Motor neuron (in vitro differentiated cells): Measurements from ENCODE around the gene CRACR2A. TPM values are rescaled to one million over a fixed set of nuclear protein-coding genes. Genes with fewer than 3 reads are reported as not detected.

Experiments
- ATAC-seq, 8 experiments: fragments of 200-7000 bp; cut with Tn5 transposase; replicated peaks in 6 of 8; 2 replicates each; pipeline ENCODE4 v1.8.0; 2021; ENCODE audit warnings: mild to moderate bottlenecking in 8 of 8, moderate library complexity in 8 of 8
- H3K27ac ChIP-seq, 2 donors: fragments of 250-450 bp; sonication (Bioruptor Pico); 2 replicates each; pipeline ENCODE4 v1.9.0; 2021; ENCODE audit warnings: antibody characterized with exemption in 2 of 2, mild to moderate bottlenecking in 2 of 2, moderate library complexity in 1 of 2
- H3K4me1 ChIP-seq, 2 donors: fragments of 250-450 bp; sonication (Bioruptor Pico); replicated peaks in 1 of 2; 2 replicates each; pipeline ENCODE4 v1.6.1; 2021; ENCODE audit warnings: antibody characterized with exemption in 2 of 2, mild to moderate bottlenecking in 2 of 2, moderate library complexity in 1 of 2
- H3K4me3 ChIP-seq, 5 donors: fragments of 250-450 bp; sonication (Bioruptor Pico); 2 replicates each; pipeline ENCODE4 v1.9.0; 2021; ENCODE audit warnings: antibody characterized with exemption in 5 of 5, mild to moderate bottlenecking in 5 of 5, moderate library complexity in 4 of 5
- WGBS, 10 experiments: fragments of 450-650 bp; shearing (Covaris generic); methylation state at CpG; one replicate each; pipeline ENCODE4 v1.0.0; 2022; 5-methylcytosine and 5-hydroxymethylcytosine counted together
- in situ Hi-C, 9 experiments: fragments of 400-800 bp; cut with MboI; loops; one replicate each; pipeline ENCODE4 v1.15.0; 2021; ENCODE audit warnings: low sequenced_read_pairs in 9 of 9, low pct_unique_long_range_greater_than_20kb in 2 of 9; ENCODE audit not compliant: unreplicated experiment in 9 of 9
- total RNA-seq, 8 experiments: library from RNA; unstranded; fragments of 300-600 nt; gene quantifications; 2 replicates each; pipeline versions ENCODE4 v1.2.3 to v1.2.4, GENCODE V29; 2022

The CRACR2A gene
- total RNA-seq, 8 experiments from 2014 or later: 0.11 to 12.5 (median 1.2) TPM

DNA sequence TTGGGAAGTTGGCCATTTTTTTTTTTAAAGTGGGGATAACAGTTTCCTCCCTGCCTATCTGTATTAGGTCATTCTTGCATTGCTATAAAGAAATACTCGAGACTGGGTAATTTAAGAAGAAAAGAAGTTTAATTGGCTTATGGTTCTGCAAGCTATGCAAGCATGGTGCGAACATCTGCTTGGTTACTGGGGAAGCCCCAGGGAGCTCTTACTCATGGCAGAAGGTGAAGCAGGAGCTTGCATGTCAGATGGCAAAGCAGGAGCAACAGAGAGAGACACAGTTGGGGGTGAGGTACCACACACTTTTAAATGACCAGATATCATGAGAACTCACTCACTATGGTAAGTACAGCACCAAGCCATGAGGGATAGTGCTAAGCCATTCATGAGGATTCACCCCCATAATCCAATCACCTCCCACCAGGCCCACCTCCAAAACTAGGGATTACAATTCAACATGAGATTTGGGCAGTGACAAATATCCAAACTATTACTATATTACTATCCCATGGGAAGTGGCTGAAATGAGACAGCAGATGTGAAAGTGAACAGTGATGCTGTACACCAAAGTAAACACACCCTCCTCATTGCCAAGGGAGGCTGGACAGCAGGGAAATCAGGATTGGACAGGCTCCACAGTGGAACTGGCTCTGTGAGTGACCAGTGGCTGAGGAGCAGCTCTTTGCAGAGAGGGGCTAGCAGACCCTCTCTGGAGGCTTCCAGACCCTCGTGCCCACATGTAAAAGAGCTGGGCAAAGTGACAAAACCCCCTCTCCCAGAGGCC, 40.5 kb downstream of the CRACR2A start:
- Histone ChIP-seq H3K4me1 (peaks cover 0 to 10% of the 10 kb centered on the region in 2 donors), H3K4me3 (no peak overlapping the region), H3K27ac (no peak overlapping the region)
- WGBS, 10 experiments: 27 to 100% (median 72%) methylated on average over 1 to 3 of the region's 3 CpGs; no CpG with 5 or more reads in 4 of the 10 experiments
- in situ Hi-C loops: no loop called here
- peak in 6 of 8 experiments; percentile 21 to 82 (median 57) for ATAC-seq

DNA sequence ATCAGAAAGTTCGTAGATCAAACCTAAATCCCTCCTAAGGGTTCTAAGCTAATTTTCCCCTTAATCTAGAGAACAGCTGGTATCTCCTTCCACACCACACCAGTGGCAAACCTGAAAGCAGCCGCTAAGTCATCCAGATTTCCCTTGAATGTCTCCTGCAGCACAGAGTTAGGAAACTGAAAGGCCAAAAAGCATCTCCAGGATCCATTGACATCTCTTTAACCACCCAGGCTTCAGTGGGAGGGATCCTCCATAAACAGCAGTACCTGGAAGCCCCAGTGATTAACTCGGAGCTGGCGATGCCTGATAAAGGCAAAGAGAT, 47.6 kb downstream of the CRACR2A start:
- ATAC-seq: no peak
- Histone ChIP-seq H3K27ac (no peak overlapping the region), H3K4me1 (no peaks in the 10 kb centered on the region), H3K4me3 (no peak overlapping the region)
- in situ Hi-C loops: no loop called here
- WGBS, 10 experiments: 38 to 100% (median 83%) methylated on average over 1 to 4 of the region's 4 CpGs; no CpG with 5 or more reads in 3 of the 10 experiments

DNA sequence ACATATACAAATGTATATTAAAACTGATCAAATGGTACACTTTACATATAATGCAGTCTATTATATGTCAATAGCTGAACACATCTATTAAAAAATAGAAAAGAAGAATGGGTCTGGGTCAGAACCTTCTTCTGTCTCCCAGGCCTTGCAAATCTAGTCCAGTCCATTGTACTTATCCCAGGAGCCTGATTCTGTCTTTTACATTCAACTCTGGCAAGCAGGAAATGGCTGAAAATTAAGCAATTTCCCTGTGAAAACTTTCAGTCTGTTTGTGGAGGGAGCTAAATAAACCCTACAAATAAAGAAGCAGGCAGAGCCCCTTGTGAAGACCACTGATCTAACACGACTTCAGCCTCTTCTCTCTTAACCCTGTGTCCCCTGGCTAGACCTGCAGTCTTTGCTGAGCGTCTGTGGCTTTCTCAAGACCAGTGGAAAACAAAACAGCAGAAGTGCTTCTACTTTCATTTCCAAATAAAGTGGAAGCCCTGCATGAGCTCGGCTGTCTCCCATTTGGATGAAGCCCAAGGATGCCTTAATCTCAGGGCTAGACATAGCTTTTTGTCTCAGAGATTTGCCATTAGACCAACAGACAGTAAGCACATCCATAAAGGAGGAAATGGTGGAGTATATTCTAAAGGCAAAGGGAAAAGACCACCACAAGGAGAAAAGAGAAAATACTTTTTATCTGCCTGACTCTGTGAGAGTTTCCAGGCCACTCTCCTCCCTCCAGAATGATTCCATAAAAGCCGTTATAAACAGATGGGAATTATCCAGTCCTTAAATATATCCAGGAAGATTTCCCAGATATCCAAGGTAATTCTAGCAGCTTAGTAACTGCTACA, 48.2 kb downstream of the CRACR2A start:
- WGBS, 10 experiments: 36 to 94% (median 59%) methylated on average over 1 to 4 of the region's 4 CpGs; no CpG with 5 or more reads in 1 of the 10 experiments
- no peak overlapping the region for H3K4me3 ChIP-seq
- H3K4me1 ChIP-seq: no peaks in the 10 kb centered on the region
- in situ Hi-C loops: no loop called here
- ATAC-seq: peak in 2 of 8 experiments; percentile 32 to 48
- no peak overlapping the region for H3K27ac ChIP-seq

DNA sequence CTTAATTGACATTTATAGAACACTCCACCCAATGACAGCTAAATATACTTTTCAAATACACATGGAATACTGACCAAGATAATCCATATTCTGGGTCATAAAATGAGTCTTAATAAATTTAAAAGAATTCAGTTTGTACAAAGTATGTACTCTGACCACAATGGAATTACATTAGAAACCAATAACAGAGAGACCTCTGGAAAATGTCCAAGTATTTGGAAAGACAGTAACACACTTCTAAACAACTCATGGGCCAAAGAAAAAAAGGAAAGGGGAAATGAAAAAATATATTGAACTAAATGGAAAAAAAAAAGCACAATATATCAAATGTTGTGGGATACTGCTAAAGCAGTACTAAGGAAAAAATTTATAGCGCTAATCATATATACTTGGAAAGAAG, 52.0 kb downstream of the CRACR2A start:
- H3K4me1 ChIP-seq: peaks cover 8 to 11% of the 10 kb centered on the region in 2 donors
- ATAC-seq: no peak
- no peak overlapping the region for H3K4me3 ChIP-seq
- 62 to 100% (median 98%) methylated on average over 1 of the region's 1 CpG for WGBS, 10 experiments
- H3K27ac ChIP-seq: no peak overlapping the region
- in situ Hi-C loops: no loop called here

DNA sequence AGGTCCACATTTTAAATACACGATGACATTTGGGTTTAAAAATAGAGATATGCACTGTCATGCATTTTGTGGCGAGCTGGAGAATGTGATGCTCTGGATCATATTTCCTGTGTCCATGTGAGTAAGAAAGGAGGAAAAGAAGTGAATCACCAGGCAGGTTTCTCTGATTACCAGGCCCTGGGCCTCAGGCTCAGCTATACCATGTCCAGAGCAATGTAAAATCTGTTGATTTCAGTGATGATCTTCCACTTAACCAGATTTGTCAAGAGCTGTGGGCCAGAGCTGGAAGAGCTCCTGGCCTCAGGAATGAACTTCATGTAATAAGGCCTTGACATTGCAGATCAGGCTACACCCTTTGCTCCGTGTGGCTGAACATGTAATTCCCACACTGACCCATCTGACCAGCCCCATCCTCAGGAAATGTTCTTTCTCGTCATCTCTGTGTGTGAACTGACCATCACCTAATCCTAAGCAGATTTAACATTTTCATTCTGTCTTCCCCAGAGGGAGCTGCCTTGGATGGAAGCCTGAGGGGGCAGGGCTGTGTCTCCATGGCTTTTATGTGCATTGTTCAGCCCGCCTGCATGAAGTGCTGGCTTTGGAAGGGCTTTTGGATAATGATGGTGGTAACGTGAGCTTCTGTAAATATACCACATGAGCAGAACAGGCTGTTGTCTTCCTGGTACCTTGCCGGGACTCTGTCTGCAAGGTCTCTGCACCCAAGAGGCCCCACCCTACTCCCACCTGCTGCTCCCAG, 54.5 kb downstream of the CRACR2A start:
- Histone ChIP-seq H3K4me1 (peaks cover 8 to 11% of the 10 kb centered on the region in 2 donors), H3K4me3 (no peak overlapping the region), H3K27ac (no peak overlapping the region)
- in situ Hi-C loops: no loop called here
- 0 to 82% (median 57%) methylated on average over 1 to 5 of the region's 7 CpGs; no CpG with 5 or more reads in 3 of the 10 experiments for WGBS, 10 experiments
- ATAC-seq: peak; percentile 60 to 97 (median 80)

DNA sequence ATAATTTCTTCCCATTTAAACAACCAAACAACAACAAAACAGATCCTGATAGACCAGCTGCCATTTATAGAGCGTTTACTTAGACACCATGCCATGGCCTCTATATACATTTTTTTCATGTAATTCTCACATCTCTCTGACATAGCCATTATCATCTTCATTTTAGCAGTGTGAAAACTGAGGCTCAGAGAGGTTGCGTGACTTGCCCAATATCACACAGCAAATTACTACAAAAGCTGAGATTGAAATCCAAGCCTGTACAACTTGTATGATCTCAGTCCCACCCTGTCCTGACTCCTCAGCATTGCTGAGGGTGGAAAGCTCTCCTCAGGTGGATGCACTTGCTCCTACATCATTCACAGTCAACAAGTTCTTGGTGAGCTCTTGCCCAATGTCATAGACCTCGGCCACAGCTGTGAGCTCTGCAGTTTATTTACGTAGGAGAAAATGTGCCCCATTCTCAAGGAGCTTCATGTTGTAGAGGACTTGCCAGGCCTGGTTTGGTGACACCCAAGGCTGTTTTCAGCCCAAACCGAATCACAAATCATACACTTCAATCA, 55.5 kb downstream of the CRACR2A start:
- WGBS, 10 experiments: 83 to 100% (median 96%) methylated on average over 1 to 4 of the region's 5 CpGs; no CpG with 5 or more reads in 1 of the 10 experiments
- Histone ChIP-seq H3K4me3 (no peak overlapping the region), H3K4me1 (peaks cover 8 to 11% of the 10 kb centered on the region in 2 donors), H3K27ac (no peak overlapping the region)
- in situ Hi-C loops: no loop called here
- ATAC-seq: no peak

DNA sequence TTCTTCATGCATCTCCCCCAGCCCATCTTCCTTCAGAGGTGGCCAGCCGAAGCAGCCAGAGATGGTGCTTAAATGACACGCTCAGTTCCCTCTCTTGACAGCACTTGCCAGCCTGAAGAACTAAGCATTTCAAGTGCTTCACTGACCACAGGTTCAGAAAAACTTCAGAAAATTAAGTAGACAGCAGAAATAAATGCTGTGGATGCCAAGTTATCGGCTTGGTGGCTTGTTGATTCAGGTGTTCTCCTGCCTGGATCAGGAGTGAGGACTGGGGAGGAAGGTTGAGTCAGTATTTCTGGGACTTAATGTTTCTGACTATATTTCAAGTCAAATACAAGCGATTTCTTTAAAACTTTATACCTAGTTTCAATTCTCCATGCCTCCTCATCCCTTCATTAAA, 58.2 kb downstream of the CRACR2A start:
- H3K4me1 ChIP-seq: peaks cover 8 to 11% of the 10 kb centered on the region in 2 donors
- in situ Hi-C loops: no loop called here
- ATAC-seq: no peak
- H3K27ac ChIP-seq: no peak overlapping the region
- 83 to 100% (median 90%) methylated on average over 1 to 4 of the region's 4 CpGs; no CpG with 5 or more reads in 2 of the 10 experiments for whole genome bisulfite sequencing, 10 experiments
- no peak overlapping the region for H3K4me3 ChIP-seq

DNA sequence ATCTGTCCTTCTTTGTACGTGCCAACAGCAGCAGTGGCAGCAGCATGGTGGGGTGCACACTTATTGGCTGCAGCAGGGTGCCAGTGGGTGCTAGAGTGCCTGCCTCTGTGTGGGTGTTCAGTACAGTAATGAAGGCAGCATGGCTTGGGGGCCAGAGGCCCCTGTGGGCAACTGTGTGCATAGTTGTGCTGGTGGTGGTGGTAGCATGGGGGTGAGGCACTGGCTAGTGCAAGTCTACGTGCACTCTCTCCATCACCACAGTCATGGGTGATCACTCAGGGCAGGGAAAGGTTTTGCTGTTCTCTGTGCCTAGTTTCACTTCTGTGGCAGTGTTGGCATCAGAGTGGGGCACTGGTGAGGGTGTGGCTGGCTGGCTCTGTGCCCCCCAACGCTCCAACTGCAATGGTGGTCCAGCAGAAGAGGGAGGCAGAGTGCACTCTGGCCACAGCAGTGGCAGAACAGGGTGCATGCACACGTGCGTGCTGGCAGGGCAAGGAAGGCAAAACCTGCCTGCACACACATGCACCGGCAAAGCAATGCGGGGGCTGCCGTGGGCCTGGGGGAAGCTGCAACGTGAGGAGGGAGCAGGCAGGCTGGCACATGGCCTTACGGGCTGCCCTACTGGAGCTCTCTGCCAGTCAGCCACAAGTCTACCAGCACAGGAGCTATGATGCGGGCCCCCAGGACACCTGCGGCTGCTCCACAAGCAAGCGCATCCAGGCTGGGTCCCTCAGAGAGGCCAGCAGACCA, 60.1 kb downstream of the CRACR2A start:
- Histone ChIP-seq H3K4me1 (no peaks in the 10 kb centered on the region), H3K27ac (no peak overlapping the region), H3K4me3 (no peak overlapping the region)
- 77 to 100% (median 90%) methylated on average over 1 to 9 of the region's 13 CpGs; no CpG with 5 or more reads in 5 of the 10 experiments for WGBS, 10 experiments
- in situ Hi-C loops: no loop called here
- no peak for ATAC-seq

DNA sequence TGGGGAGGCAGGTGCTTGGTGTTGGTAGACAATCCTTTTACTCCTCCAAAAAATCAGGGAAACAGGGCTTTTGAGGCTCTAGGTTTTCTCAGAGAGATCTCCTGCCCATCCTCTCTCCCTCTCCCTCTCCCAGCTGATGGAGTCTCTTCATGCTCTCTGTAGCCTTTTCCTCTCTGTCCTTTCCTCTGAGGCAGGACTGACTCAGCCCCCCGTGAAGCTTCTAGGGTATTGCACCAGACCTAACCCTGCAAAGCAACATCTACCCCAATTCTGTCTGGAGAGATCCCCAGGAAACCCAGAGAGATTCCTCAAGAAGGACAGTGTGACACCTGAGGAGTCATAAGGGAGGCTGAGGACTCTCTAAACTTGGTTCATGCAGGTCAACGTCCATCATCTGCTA, 66.4 kb downstream of the CRACR2A start:
- Histone ChIP-seq H3K4me1 (peaks cover 6 to 9% of the 10 kb centered on the region in 2 donors), H3K27ac (no peak overlapping the region), H3K4me3 (no peak overlapping the region)
- in situ Hi-C loops: no loop called here
- ATAC-seq: peak in 1 of 8 experiments; percentile 35
- WGBS, 10 experiments: 60 to 100% (median 76%) methylated on average over 1 to 2 of the region's 2 CpGs; no CpG with 5 or more reads in 4 of the 10 experiments

DNA sequence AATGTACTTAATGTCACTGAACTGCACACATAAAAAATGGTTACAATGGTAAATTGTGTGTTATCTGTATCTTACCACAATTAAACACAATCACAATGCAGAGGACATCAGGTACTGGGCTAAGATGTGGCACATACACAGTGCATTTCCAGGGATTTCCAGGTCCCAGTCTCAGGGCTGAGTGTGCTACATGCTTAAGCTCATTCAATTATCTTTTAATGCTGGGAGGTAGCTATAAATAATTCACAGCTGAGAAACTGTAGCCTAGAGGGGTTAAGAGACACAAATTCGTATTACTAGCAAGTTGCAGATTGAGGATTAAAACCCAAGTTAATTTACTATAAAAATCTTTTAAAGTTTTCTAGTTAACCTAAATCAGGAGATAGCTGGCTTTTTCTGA, 67.1 kb downstream of the CRACR2A start:
- in situ Hi-C loops: no loop called here
- H3K4me1 ChIP-seq: peaks cover 10 to 13% of the 10 kb centered on the region in 2 donors
- 33 to 83% (median 80%) methylated on average over 1 of the region's 1 CpG; no CpG with 5 or more reads in 3 of the 10 experiments for WGBS, 10 experiments
- no peak overlapping the region for H3K4me3 ChIP-seq
- no peak overlapping the region for H3K27ac ChIP-seq
- ATAC-seq: peak in 1 of 8 experiments; percentile 15

DNA sequence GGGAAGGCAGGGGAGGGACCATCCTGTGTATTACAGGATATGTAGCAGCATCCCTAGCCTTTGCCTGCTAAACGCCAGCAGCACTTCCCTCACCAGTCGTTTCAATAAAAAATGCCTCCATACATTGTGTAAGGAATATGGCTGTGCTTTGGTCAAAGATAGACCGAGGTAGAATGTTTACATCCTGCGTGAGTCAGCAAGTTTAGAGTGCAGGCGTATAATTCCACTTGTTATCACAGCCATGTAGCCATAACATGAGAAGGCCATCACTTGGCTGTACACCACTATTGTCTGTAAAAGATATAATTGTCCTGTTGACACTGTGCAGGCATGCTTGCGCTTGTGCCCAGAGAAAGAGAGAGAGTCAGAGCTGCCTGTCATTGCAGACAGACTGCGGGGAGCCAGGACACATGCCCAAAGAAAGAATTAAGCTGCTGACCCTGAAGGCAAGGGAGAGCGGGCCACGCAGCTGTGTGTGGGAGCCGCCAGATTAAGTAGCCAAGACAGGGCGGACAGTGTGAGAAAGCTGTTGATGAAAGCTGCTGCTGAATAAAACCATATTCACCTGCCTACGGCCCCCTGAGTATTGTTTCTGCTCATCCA, 68.4 kb downstream of the CRACR2A start:
- Histone ChIP-seq H3K4me1 (peaks cover 10 to 13% of the 10 kb centered on the region in 2 donors), H3K27ac (no peak overlapping the region), H3K4me3 (no peak overlapping the region)
- ATAC-seq: peak in 5 of 8 experiments; percentile 46 to 74 (median 70)
- 0 to 95% (median 77%) methylated on average over 1 to 11 of the region's 12 CpGs for whole genome bisulfite sequencing, 10 experiments
- in situ Hi-C loops: no loop called here

DNA sequence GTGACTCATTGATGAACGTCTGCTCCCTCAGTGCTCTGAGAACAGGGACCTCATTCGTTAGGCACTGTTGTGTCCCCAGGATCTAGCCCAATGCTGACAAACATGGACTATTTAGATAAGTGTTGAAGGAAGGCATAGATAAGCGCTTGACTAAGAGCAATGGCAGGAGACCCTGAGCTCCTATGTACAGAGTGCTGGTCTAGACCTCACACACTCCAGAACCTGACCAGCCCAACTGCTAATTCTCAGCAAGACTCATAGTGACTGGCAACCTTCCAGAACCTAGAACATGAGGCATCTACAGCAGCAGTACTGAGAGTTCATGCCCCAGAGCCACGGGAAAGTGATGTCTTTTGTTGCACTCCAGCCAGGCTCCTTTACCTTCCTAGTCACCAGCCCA, 69.2 kb downstream of the CRACR2A start:
- H3K27ac ChIP-seq: no peak overlapping the region
- H3K4me3 ChIP-seq: no peak overlapping the region
- in situ Hi-C loops: no loop called here
- peak in 2 of 8 experiments; percentile 43 to 75 for ATAC-seq
- H3K4me1 ChIP-seq: peaks cover 10 to 13% of the 10 kb centered on the region in 2 donors
- 0 to 100% (median 83%) methylated on average over 1 to 4 of the region's 4 CpGs for WGBS, 10 experiments
